SK-N-MC (cell line): ENCODE measurements around the gene SLC39A12.

Source experiments
- EZH2 ChIP-seq: fragments of 200-600 bp; sonication (generic); IDR thresholded peaks from one replicate; pipeline ENCODE4 v1.6.1; 2017; ENCODE audit warnings: antibody characterized with exemption
- FOXP2 ChIP-seq: optimal IDR thresholded peaks from 2 replicates; pipeline ENCODE3; 2011; ENCODE audit warnings: mild to moderate bottlenecking, moderate library complexity; ENCODE audit not compliant: insufficient read depth; ENCODE audit errors: extremely low read length, control extremely low read depth
- POLR2AphosphoS5 ChIP-seq: IDR thresholded peaks from 2 replicates; pipeline ENCODE4 v1.6.1; 2012; ENCODE audit warnings: mild to moderate bottlenecking, low read depth, low read length, borderline replicate concordance

GRCh38 chr10:18066947-18067346 is 115.2 kb downstream of the SLC39A12 start:
- no peak for TF ChIP-seq POLR2AphosphoS5
- TF ChIP-seq FOXP2, result no peak
- TF ChIP-seq EZH2, result no peak
